Endodermal cell (in vitro differentiated cells): ENCODE results near the gene DLEU7. TPM values are rescaled to one million over a fixed set of nuclear protein-coding genes. Genes with fewer than 3 reads are reported as not detected.

Experiments
- DNase-seq: peaks from one replicate; pipeline ENCODE4 v3.0.0-alpha.2; 2017
- H3K27ac ChIP-seq: 2 replicates; pipeline ENCODE4 v1.5.1; 2013; ENCODE audit warnings: mild to moderate bottlenecking, low read depth, low read length, moderate library complexity
- H3K27me3 ChIP-seq: 2 replicates; pipeline ENCODE4 v1.6.1; 2013; ENCODE audit warnings: mild to moderate bottlenecking, low read length, moderate library complexity; ENCODE audit not compliant: insufficient read depth, control insufficient read depth, poor library complexity, severe bottlenecking
- H3K36me3 ChIP-seq: 2 replicates; pipeline ENCODE4 v1.7.0; 2013; ENCODE audit warnings: mild to moderate bottlenecking, low read length, moderate library complexity; ENCODE audit not compliant: control insufficient read depth, insufficient read depth
- H3K4me1 ChIP-seq: one replicate; pipeline ENCODE4 v1.7.0; 2013; ENCODE audit warnings: low read length; ENCODE audit not compliant: control insufficient read depth, insufficient read depth
- H3K4me3 ChIP-seq: 2 replicates; pipeline ENCODE4 v1.5.1; 2013; ENCODE audit warnings: mild to moderate bottlenecking, low read length, moderate library complexity
- H3K9ac ChIP-seq: 2 replicates; pipeline ENCODE4 v1.6.1; 2013; ENCODE audit warnings: mild to moderate bottlenecking, low read length, moderate library complexity; ENCODE audit not compliant: poor library complexity, severe bottlenecking; ENCODE audit errors: extremely low read depth
- H3K9me3 ChIP-seq: 2 replicates; pipeline ENCODE4 v1.6.1; 2013; ENCODE audit warnings: mild to moderate bottlenecking, low read length, moderate library complexity; ENCODE audit not compliant: control insufficient read depth
- H3K27ac Mint-ChIP-seq: 2 replicates; pipeline ENCODE4 v1.8.0; 2020; ENCODE audit warnings: mixed read lengths
- H3K27me3 Mint-ChIP-seq: 2 replicates; pipeline ENCODE4 v1.8.0; 2021; ENCODE audit warnings: mild to moderate bottlenecking, mixed read lengths; ENCODE audit not compliant: insufficient read depth
- H3K36me3 Mint-ChIP-seq: 2 replicates; pipeline ENCODE4 v1.8.0; 2020; ENCODE audit warnings: low read depth, mixed read lengths
- H3K4me1 Mint-ChIP-seq: 2 replicates; pipeline ENCODE4 v1.8.0; 2020; ENCODE audit warnings: mixed read lengths
- H3K4me3 Mint-ChIP-seq: 2 replicates; pipeline ENCODE4 v1.8.0; 2020; ENCODE audit warnings: mild to moderate bottlenecking, moderate library complexity, mixed read lengths
- H3K9me3 Mint-ChIP-seq: 2 replicates; pipeline ENCODE4 v1.8.0; 2020; ENCODE audit warnings: mild to moderate bottlenecking, mixed read lengths
- CTCF ChIP-seq: fragments of 200-600 bp; sonication (generic); conservative IDR thresholded peaks from 2 replicates; pipeline ENCODE4 v1.5.0; 2021; ENCODE audit warnings: antibody characterized with exemption, mild to moderate bottlenecking
- WGBS, 2 experiments: methylation state at CpG; one replicate each; pipeline versions ENCODE4 v1.1.5 to v1.1.7; 2013; ENCODE audit warnings: missing lambda C conversion rate in 2 of 2, mixed read lengths in 1 of 2; ENCODE audit not compliant: insufficient coverage in 1 of 2, insufficient read length in 1 of 2; 5-methylcytosine and 5-hydroxymethylcytosine counted together
- total RNA-seq, 2 donors: library from RNA; stranded (reverse); fragmentation: NEBNext Ultra II Directional in 1 of 2; extraction: Animal tissue kit (Norgen Biotek cat#: 25700) in 1 of 2; gene quantifications; 2 replicates in 1 of 2; 3 replicates in 1 of 2; pipeline ENCODE4 v1.2.1, GENCODE V29; 2021

DLEU7 gene
- total RNA-seq, 2 donors from 2014 or later: not detected

GRCh38 chr13:50873991-50874390 lies 30.5 kb upstream of the DLEU7 start:
- H3K4me1 Mint-ChIP-seq: no peaks in the 10 kb centered on the region
- Histone ChIP-seq H3K27ac (no peak overlapping the region), H3K9ac (no peak overlapping the region), H3K9me3 (no peaks in the 10 kb centered on the region), H3K36me3 (no peaks in the 10 kb centered on the region), H3K4me3 (no peak overlapping the region), H3K27me3 (no peaks in the 10 kb centered on the region), H3K4me1 (no peaks in the 10 kb centered on the region)
- no peak overlapping the region for H3K4me3 Mint-ChIP-seq
- H3K9me3 Mint-ChIP-seq: no peaks in the 10 kb centered on the region
- H3K27ac Mint-ChIP-seq: no peak overlapping the region
- no peak for TF ChIP-seq CTCF
- H3K36me3 Mint-ChIP-seq: no peaks in the 10 kb centered on the region
- no peaks in the 10 kb centered on the region for H3K27me3 Mint-ChIP-seq
- WGBS, 2 experiments: 81 to 100% methylated on average over 1 of the region's 2 CpGs
- DNase-seq: no peak

- Histone ChIP-seq H3K9ac (no peak overlapping the region), H3K4me3 (no peak overlapping the region), H3K27me3 (no peaks in the 10 kb centered on the region), H3K36me3 (no peaks in the 10 kb centered on the region), H3K9me3 (no peaks in the 10 kb centered on the region), H3K27ac (no peak overlapping the region), H3K4me1 (no peaks in the 10 kb centered on the region)
- Mint-ChIP-seq H3K27ac (no peak overlapping the region), H3K27me3 (no peaks in the 10 kb centered on the region), H3K4me3 (no peak overlapping the region), H3K4me1 (no peaks in the 10 kb centered on the region), H3K36me3 (no peaks in the 10 kb centered on the region), H3K9me3 (no peaks in the 10 kb centered on the region)
- DNase-seq: no peak
- TF ChIP-seq CTCF: no peak
- WGBS, 2 experiments: 83 to 85% methylated on average over 1 to 2 of the region's 2 CpGs
Observed at GRCh38 chr13:50873467-50873866, 30.0 kb upstream of the DLEU7 start.

- 100% methylated on average over 1 of the region's 1 CpG for whole genome bisulfite sequencing, 2 experiments
- H3K36me3 ChIP-seq: no peaks in the 10 kb centered on the region
Observed at GRCh38 chr13:50871405-50871804, 27.9 kb upstream of the DLEU7 start.

More at GRCh38 chr13:50871405-50871804, 27.9 kb upstream of the DLEU7 start:
- Histone ChIP-seq H3K27me3 (no peaks in the 10 kb centered on the region), H3K4me1 (no peaks in the 10 kb centered on the region), H3K4me3 (no peak overlapping the region), H3K9ac (no peak overlapping the region), H3K27ac (no peak overlapping the region), H3K9me3 (no peaks in the 10 kb centered on the region)
- H3K27me3 Mint-ChIP-seq: peaks cover 4% of the 10 kb centered on the region
- no peaks in the 10 kb centered on the region for H3K4me1 Mint-ChIP-seq
- H3K9me3 Mint-ChIP-seq: no peaks in the 10 kb centered on the region
- no peak for TF ChIP-seq CTCF
- H3K27ac Mint-ChIP-seq: no peak overlapping the region
- no peak for DNase-seq
- H3K4me3 Mint-ChIP-seq: no peak overlapping the region
- no peaks in the 10 kb centered on the region for H3K36me3 Mint-ChIP-seq
